Measurements from ENCODE around the gene PSD2. TPM values are rescaled to one million over a fixed set of nuclear protein-coding genes. Genes with fewer than 3 reads are reported as not detected.

PSD2 gene
- total RNA-seq, 4 donors from 2014 or later: 0.30 to 0.76 TPM; not detected in 2

GRCh38 chr5:139756971-139757370 lies 38.6 kb upstream of the PSD2 start:
- intact Hi-C loops (cut with DNase I; ENCODE audit: low total_unique reads): no loop called here
- DNase-seq: no peak
- Histone ChIP-seq H3K4me1 (peaks cover 0 to 5% of the 10 kb centered on the region in 2 donors), H3K36me3 (no peaks in the 10 kb centered on the region), H3K27me3 (peaks cover 6 to 25% of the 10 kb centered on the region in 2 donors), H3K9me3 (no peaks in the 10 kb centered on the region), H3K4me3 (no peak overlapping the region), H3K27ac (no peak overlapping the region)
- TF ChIP-seq POLR2A (IDR thresholded peaks at IDR 0.05) (no peak), CTCF (IDR thresholded peaks at IDR 0.05) (no peak)

- H3K9me3 ChIP-seq: no peaks in the 10 kb centered on the region
- intact Hi-C loops (cut with DNase I; ENCODE audit: low total_unique reads): no loop called here
- no peak for DNase-seq
- no peak overlapping the region for H3K27ac ChIP-seq
- peaks cover 6 to 25% of the 10 kb centered on the region in 2 donors for H3K27me3 ChIP-seq
- H3K4me3 ChIP-seq: no peak overlapping the region
- peaks cover 0 to 5% of the 10 kb centered on the region in 2 donors for H3K4me1 ChIP-seq
- no peak for TF ChIP-seq CTCF (IDR thresholded peaks at IDR 0.05)
- no peak for TF ChIP-seq POLR2A (IDR thresholded peaks at IDR 0.05)
- H3K36me3 ChIP-seq: no peaks in the 10 kb centered on the region
These were observed 37.7 kb upstream of the PSD2 start for GRCh38 chr5:139757727-139758509.

GRCh38 chr5:139758510-139759075 lies 37.0 kb upstream of the PSD2 start:
- intact Hi-C loops (cut with DNase I; ENCODE audit: low total_unique reads): no loop called here
- TF ChIP-seq POLR2A (IDR thresholded peaks at IDR 0.05) (no peak), CTCF (IDR thresholded peaks at IDR 0.05) (no peak)
- Histone ChIP-seq H3K27me3 (peaks cover 6 to 25% of the 10 kb centered on the region in 2 donors), H3K27ac (no peak overlapping the region), H3K36me3 (no peaks in the 10 kb centered on the region), H3K4me1 (peaks cover 0 to 5% of the 10 kb centered on the region in 2 donors), H3K4me3 (no peak overlapping the region), H3K9me3 (no peaks in the 10 kb centered on the region)
- no peak for DNase-seq

- no peak for TF ChIP-seq CTCF (IDR thresholded peaks at IDR 0.05)
- TF ChIP-seq POLR2A (IDR thresholded peaks at IDR 0.05): no peak
- no peak overlapping the region for H3K27ac ChIP-seq
- intact Hi-C loops (cut with DNase I; ENCODE audit: low total_unique reads): no loop called here
- peaks cover 0 to 7% of the 10 kb centered on the region in 2 donors for H3K4me1 ChIP-seq
- no peak overlapping the region for H3K4me3 ChIP-seq
- peaks cover 6 to 20% of the 10 kb centered on the region in 2 donors for H3K27me3 ChIP-seq
- no peak for DNase-seq
- no peaks in the 10 kb centered on the region for H3K36me3 ChIP-seq
- no peaks in the 10 kb centered on the region for H3K9me3 ChIP-seq
These were observed 36.3 kb upstream of the PSD2 start for GRCh38 chr5:139759219-139759721.
